GM06990 (cell line): ENCODE data around the gene RIC8B.

Experiments used
- DNase-seq: peaks from one replicate; pipeline ENCODE4 v3.0.0-alpha.2; 2011; ENCODE audit not compliant: insufficient read length; ENCODE audit errors: extremely low read depth
- H3K27me3 ChIP-seq: replicated peaks from 2 replicates; pipeline ENCODE4 v1.6.0; 2011; ENCODE audit warnings: low read length; ENCODE audit not compliant: control insufficient read depth, insufficient read depth
- H3K36me3 ChIP-seq: 2 replicates; pipeline ENCODE4 v1.5.1; 2011; ENCODE audit warnings: low read length; ENCODE audit not compliant: control insufficient read depth, insufficient read depth
- H3K4me3 ChIP-seq: replicated peaks from 2 replicates; pipeline ENCODE4 v1.5.1; 2011; ENCODE audit warnings: low read depth, mild to moderate bottlenecking, control low read depth, low read length
- TF ChIP-seq, protein P1 (sequence below): IDR thresholded peaks from 2 replicates; pipeline ENCODE4 v1.5.1; 2011; ENCODE audit warnings: low read length, control low read depth, mild to moderate bottlenecking, inconsistent platforms; ENCODE audit not compliant: insufficient read depth, poor library complexity, severe bottlenecking

The RIC8B gene

DNA sequence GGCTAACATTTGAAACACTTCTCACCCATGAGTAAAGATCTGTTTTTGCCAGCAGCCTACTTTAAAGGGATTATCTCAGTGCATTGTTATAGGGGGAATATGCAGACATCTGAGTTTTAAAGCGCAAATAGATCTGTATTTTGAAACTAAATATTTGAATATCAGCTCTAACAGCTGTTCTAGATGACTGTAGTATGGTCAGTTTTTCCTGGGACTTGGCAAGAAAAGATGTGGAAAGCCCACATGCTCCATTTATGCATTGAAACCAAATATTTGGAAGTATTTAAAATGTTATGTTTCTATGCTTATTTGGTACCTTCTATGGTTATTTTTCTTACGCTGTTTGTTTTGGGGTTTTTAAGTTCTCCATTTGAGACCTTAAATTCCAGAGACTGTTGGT, 41.7 kb downstream of the RIC8B start:
- Histone ChIP-seq H3K27me3 (no peaks in the 10 kb centered on the region), H3K4me3 (no peak overlapping the region), H3K36me3 (no peaks in the 10 kb centered on the region)
- DNase-seq, result no peak
- TF ChIP-seq, protein P1, sequence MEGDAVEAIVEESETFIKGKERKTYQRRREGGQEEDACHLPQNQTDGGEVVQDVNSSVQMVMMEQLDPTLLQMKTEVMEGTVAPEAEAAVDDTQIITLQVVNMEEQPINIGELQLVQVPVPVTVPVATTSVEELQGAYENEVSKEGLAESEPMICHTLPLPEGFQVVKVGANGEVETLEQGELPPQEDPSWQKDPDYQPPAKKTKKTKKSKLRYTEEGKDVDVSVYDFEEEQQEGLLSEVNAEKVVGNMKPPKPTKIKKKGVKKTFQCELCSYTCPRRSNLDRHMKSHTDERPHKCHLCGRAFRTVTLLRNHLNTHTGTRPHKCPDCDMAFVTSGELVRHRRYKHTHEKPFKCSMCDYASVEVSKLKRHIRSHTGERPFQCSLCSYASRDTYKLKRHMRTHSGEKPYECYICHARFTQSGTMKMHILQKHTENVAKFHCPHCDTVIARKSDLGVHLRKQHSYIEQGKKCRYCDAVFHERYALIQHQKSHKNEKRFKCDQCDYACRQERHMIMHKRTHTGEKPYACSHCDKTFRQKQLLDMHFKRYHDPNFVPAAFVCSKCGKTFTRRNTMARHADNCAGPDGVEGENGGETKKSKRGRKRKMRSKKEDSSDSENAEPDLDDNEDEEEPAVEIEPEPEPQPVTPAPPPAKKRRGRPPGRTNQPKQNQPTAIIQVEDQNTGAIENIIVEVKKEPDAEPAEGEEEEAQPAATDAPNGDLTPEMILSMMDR, result no peak

DNA sequence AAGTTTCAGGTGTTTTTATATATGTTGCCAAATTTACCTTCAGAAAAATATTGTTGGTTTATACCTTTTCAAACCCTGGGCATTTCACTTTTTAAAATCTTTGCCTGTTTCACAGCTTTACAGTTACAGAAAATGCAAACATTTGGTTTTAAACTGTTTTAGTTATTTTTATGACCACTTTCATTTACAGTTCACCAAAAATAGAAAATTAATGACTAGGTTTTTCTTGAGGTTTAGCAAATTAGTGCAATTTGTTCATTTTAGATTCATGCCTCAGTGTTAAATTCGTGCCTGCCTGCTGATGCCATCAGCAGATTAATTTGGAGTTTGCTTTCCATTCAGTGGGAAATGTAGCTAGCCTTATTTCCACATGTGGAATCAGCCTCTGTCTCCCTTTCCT, 45.5 kb downstream of the RIC8B start:
- TF ChIP-seq, protein P1, result no peak
- H3K27me3 ChIP-seq, result no peaks in the 10 kb centered on the region
- no peak for DNase-seq
- H3K36me3 ChIP-seq, result no peaks in the 10 kb centered on the region
- H3K4me3 ChIP-seq, result no peak overlapping the region

DNA sequence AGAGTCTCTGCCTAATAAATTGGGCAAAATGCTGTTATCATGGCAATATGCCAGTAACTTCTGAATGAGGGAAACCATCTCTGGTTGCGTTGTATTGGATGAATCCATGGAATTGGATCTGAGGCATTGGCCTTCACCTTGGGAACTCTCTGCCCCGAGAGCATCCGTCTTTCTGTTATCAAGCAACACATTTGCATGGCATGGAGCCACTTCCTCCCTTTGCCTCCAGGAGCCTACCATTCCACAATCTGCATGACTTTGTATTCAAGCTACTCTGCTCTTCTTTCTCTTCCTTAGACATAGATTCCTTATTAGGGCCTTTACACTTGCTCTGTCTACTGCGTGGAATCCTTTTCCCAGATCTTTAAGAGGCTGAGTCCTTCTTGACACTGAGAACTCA, 57.2 kb downstream of the RIC8B start:
- DNase-seq, result no peak
- Histone ChIP-seq H3K36me3 (no peaks in the 10 kb centered on the region; the same call in 1 of the 2 replicates), H3K4me3 (no peak overlapping the region), H3K27me3 (no peaks in the 10 kb centered on the region)
- TF ChIP-seq, protein P1, result no peak

DNA sequence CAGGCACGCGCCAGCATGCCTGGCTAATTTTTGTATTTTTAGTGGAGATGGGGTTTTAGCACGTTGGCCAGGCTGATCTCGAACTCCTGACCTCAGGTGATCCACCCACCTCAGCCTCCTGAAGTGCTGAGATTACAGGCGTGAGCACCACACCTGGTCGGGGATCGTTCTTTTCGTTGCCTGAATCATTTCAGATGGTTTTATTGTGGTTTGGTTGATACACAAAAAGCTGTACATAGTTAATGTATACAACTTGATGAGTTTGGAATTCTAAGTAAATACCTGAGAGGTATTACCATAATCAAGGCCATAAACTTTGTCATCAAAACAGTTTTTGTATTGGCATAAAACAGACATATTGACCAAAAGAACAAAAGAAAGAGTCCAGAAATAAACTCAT, 63.3 kb downstream of the RIC8B start:
- no peaks in the 10 kb centered on the region for H3K27me3 ChIP-seq
- TF ChIP-seq, protein P1, result no peak
- no peak for DNase-seq
- no peak overlapping the region for H3K4me3 ChIP-seq
- no peaks in the 10 kb centered on the region; the same call in none of the 2 replicates for H3K36me3 ChIP-seq

DNA sequence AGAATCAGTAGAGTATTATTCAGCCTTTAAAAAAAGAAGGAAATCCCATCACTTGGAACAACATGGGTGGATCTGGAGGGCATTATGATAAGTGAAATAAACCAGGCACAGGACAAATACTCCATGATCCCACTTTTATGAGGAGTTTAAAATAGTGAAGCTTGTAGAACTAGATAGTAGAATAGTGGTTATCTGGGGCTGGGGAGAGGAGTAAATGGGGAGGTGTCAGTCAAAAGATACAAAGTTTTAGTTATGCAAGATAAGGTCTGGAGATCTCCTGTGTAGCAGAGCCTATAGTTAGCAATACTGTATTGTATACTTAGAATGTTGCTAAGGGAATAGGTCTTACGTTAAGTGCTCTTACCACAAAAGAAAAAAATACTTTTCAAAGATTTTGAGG, 64.9 kb downstream of the RIC8B start:
- no peak for DNase-seq
- no peaks in the 10 kb centered on the region; the same call in none of the 2 replicates for H3K36me3 ChIP-seq
- no peaks in the 10 kb centered on the region for H3K27me3 ChIP-seq
- H3K4me3 ChIP-seq, result no peak overlapping the region
- TF ChIP-seq, protein P1, result no peak

DNA sequence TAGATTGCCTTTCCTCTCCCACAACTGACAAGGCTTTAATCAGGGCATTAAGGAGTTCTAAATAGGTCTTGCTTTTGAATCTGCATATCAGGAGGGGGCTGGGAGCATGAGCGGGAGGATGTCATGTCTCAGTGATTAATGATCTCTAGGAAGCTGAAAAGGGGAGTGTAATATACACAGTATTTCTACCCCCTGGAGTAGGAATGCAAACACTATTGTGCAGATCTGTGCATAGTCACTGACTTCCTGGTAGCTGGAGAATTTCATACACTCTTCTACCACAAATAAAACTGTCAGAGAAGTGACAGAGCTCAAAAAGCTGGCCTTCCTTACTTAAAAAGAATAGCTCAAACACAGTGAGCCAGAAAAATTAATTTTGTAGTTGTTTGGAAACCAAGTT, 65.8 kb downstream of the RIC8B start:
- no peaks in the 10 kb centered on the region; the same call in none of the 2 replicates for H3K36me3 ChIP-seq
- TF ChIP-seq, protein P1, result no peak
- no peak for DNase-seq
- H3K27me3 ChIP-seq, result no peaks in the 10 kb centered on the region
- no peak overlapping the region for H3K4me3 ChIP-seq
